DND-41 (cell line): ENCODE results near the gene SLC30A3.

Source experiments
- EZH2 ChIP-seq: IDR thresholded peaks from 3 replicates; pipeline ENCODE4 v1.6.1; 2012; ENCODE audit warnings: borderline replicate concordance, low read depth, mild to moderate bottlenecking, moderate library complexity, low read length, inconsistent platforms; ENCODE audit not compliant: severe bottlenecking
- TF ChIP-seq, protein P1 (sequence below): IDR thresholded peaks from 2 replicates; pipeline ENCODE4 v1.5.1; 2012; ENCODE audit warnings: borderline replicate concordance, low read length, moderate library complexity, mild to moderate bottlenecking; ENCODE audit not compliant: poor library complexity, severe bottlenecking; ENCODE audit errors: extremely low read depth

GRCh38 chr2:27242614-27242951 lies 20.3 kb downstream of the SLC30A3 start:
- TF ChIP-seq, protein P1, sequence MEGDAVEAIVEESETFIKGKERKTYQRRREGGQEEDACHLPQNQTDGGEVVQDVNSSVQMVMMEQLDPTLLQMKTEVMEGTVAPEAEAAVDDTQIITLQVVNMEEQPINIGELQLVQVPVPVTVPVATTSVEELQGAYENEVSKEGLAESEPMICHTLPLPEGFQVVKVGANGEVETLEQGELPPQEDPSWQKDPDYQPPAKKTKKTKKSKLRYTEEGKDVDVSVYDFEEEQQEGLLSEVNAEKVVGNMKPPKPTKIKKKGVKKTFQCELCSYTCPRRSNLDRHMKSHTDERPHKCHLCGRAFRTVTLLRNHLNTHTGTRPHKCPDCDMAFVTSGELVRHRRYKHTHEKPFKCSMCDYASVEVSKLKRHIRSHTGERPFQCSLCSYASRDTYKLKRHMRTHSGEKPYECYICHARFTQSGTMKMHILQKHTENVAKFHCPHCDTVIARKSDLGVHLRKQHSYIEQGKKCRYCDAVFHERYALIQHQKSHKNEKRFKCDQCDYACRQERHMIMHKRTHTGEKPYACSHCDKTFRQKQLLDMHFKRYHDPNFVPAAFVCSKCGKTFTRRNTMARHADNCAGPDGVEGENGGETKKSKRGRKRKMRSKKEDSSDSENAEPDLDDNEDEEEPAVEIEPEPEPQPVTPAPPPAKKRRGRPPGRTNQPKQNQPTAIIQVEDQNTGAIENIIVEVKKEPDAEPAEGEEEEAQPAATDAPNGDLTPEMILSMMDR = no peak
- no peak for TF ChIP-seq EZH2
